Measurements from ENCODE around the gene TRPM2.

Gene TRPM2

GRCh38 chr21:44485796-44486195, 132.4 kb downstream of the TRPM2 start:
- Histone ChIP-seq H3K4me1 (ENCODE audit: control insufficient read depth in 2 of 2, insufficient read depth in 2 of 2, low read length in 2 of 2) (no peaks in the 10 kb centered on the region), H3K4me3 (ENCODE audit: low read length in 2 of 2) (no peak overlapping the region), H3K9ac (ENCODE audit: low read depth in 1 of 2, low read length in 2 of 2) (no peak overlapping the region), H3K27me3 (ENCODE audit: control insufficient read depth in 2 of 2, insufficient read depth in 2 of 2, low read length in 2 of 2) (peaks cover 0 to 6% of the 10 kb centered on the region in 2 donors), H3K9me3 (ENCODE audit: control insufficient read depth in 2 of 2, low read length in 2 of 2) (no peaks in the 10 kb centered on the region), H3K36me3 (ENCODE audit: control insufficient read depth in 2 of 2, insufficient read depth in 2 of 2, low read length in 2 of 2) (no peaks in the 10 kb centered on the region), H3K27ac (ENCODE audit: low read depth in 2 of 2, low read length in 2 of 2) (no peak overlapping the region)

- H3K27me3 ChIP-seq (ENCODE audit: control insufficient read depth in 2 of 2, insufficient read depth in 2 of 2, low read length in 2 of 2): peaks cover 0 to 6% of the 10 kb centered on the region in 2 donors
- no peaks in the 10 kb centered on the region for H3K36me3 ChIP-seq (ENCODE audit: control insufficient read depth in 2 of 2, insufficient read depth in 2 of 2, low read length in 2 of 2)
- no peaks in the 10 kb centered on the region for H3K4me1 ChIP-seq (ENCODE audit: control insufficient read depth in 2 of 2, insufficient read depth in 2 of 2, low read length in 2 of 2)
- H3K9ac ChIP-seq (ENCODE audit: low read depth in 1 of 2, low read length in 2 of 2): no peak overlapping the region
- H3K9me3 ChIP-seq (ENCODE audit: control insufficient read depth in 2 of 2, low read length in 2 of 2): no peaks in the 10 kb centered on the region
- no peak overlapping the region for H3K27ac ChIP-seq (ENCODE audit: low read depth in 2 of 2, low read length in 2 of 2)
- no peak overlapping the region for H3K4me3 ChIP-seq (ENCODE audit: low read length in 2 of 2)
Observed at GRCh38 chr21:44486302-44486701, 132.9 kb downstream of the TRPM2 start.

- Histone ChIP-seq H3K27ac (ENCODE audit: low read depth in 2 of 2, low read length in 2 of 2) (no peak overlapping the region), H3K9me3 (ENCODE audit: control insufficient read depth in 2 of 2, low read length in 2 of 2) (no peaks in the 10 kb centered on the region), H3K4me3 (ENCODE audit: low read length in 2 of 2) (no peak overlapping the region), H3K36me3 (ENCODE audit: control insufficient read depth in 2 of 2, insufficient read depth in 2 of 2, low read length in 2 of 2) (no peaks in the 10 kb centered on the region), H3K4me1 (ENCODE audit: control insufficient read depth in 2 of 2, insufficient read depth in 2 of 2, low read length in 2 of 2) (no peaks in the 10 kb centered on the region), H3K27me3 (ENCODE audit: control insufficient read depth in 2 of 2, insufficient read depth in 2 of 2, low read length in 2 of 2) (peaks cover 0 to 6% of the 10 kb centered on the region in 2 donors), H3K9ac (ENCODE audit: low read depth in 1 of 2, low read length in 2 of 2) (no peak overlapping the region)
Observed at GRCh38 chr21:44487831-44488230, 134.4 kb downstream of the TRPM2 start.

GRCh38 chr21:44489962-44490361, 136.5 kb downstream of the TRPM2 start:
- Histone ChIP-seq H3K4me1 (ENCODE audit: control insufficient read depth in 2 of 2, insufficient read depth in 2 of 2, low read length in 2 of 2) (no peaks in the 10 kb centered on the region), H3K36me3 (ENCODE audit: control insufficient read depth in 2 of 2, insufficient read depth in 2 of 2, low read length in 2 of 2) (no peaks in the 10 kb centered on the region), H3K9ac (ENCODE audit: low read depth in 1 of 2, low read length in 2 of 2) (no peak overlapping the region), H3K27me3 (ENCODE audit: control insufficient read depth in 2 of 2, insufficient read depth in 2 of 2, low read length in 2 of 2) (peaks cover 0 to 1% of the 10 kb centered on the region in 2 donors), H3K9me3 (ENCODE audit: control insufficient read depth in 2 of 2, low read length in 2 of 2) (no peaks in the 10 kb centered on the region), H3K4me3 (ENCODE audit: low read length in 2 of 2) (no peak overlapping the region), H3K27ac (ENCODE audit: low read depth in 2 of 2, low read length in 2 of 2) (no peak overlapping the region)

GRCh38 chr21:44490405-44490804, 137.0 kb downstream of the TRPM2 start:
- no peaks in the 10 kb centered on the region for H3K4me1 ChIP-seq (ENCODE audit: control insufficient read depth in 2 of 2, insufficient read depth in 2 of 2, low read length in 2 of 2)
- H3K36me3 ChIP-seq (ENCODE audit: control insufficient read depth in 2 of 2, insufficient read depth in 2 of 2, low read length in 2 of 2): no peaks in the 10 kb centered on the region
- peaks cover 0 to 2% of the 10 kb centered on the region in 2 donors for H3K27me3 ChIP-seq (ENCODE audit: control insufficient read depth in 2 of 2, insufficient read depth in 2 of 2, low read length in 2 of 2)
- H3K27ac ChIP-seq (ENCODE audit: low read depth in 2 of 2, low read length in 2 of 2): no peak overlapping the region
- H3K9me3 ChIP-seq (ENCODE audit: control insufficient read depth in 2 of 2, low read length in 2 of 2): no peaks in the 10 kb centered on the region
- H3K4me3 ChIP-seq (ENCODE audit: low read length in 2 of 2): no peak overlapping the region
- H3K9ac ChIP-seq (ENCODE audit: low read depth in 1 of 2, low read length in 2 of 2): no peak overlapping the region

- H3K27me3 ChIP-seq (ENCODE audit: control insufficient read depth in 2 of 2, insufficient read depth in 2 of 2, low read length in 2 of 2): peaks cover 0 to 2% of the 10 kb centered on the region in 2 donors
Observed at GRCh38 chr21:44490816-44491215, 137.4 kb downstream of the TRPM2 start.

More at GRCh38 chr21:44490816-44491215, 137.4 kb downstream of the TRPM2 start:
- no peaks in the 10 kb centered on the region for H3K36me3 ChIP-seq (ENCODE audit: control insufficient read depth in 2 of 2, insufficient read depth in 2 of 2, low read length in 2 of 2)
- no peak overlapping the region for H3K27ac ChIP-seq (ENCODE audit: low read depth in 2 of 2, low read length in 2 of 2)
- no peak overlapping the region for H3K4me3 ChIP-seq (ENCODE audit: low read length in 2 of 2)
- no peaks in the 10 kb centered on the region for H3K9me3 ChIP-seq (ENCODE audit: control insufficient read depth in 2 of 2, low read length in 2 of 2)
- H3K9ac ChIP-seq (ENCODE audit: low read depth in 1 of 2, low read length in 2 of 2): no peak overlapping the region
- no peaks in the 10 kb centered on the region for H3K4me1 ChIP-seq (ENCODE audit: control insufficient read depth in 2 of 2, insufficient read depth in 2 of 2, low read length in 2 of 2)

Data from mucosa of rectum (tissue), 2 donors.